HG03159 (cell line): ENCODE results near the gene SFPQ.
"Not testable (repeated sequence)": the region's sequence is repeated elsewhere in the genome, so short reads cannot be mapped to it uniquely, and the experiment has no call there.

Experiments
- ATAC-seq: cut with Tn5 transposase; IDR thresholded peaks from one replicate; pipeline ENCODE4 v1.9.1; 2021; ENCODE audit warnings: mild to moderate bottlenecking, moderate library complexity; ENCODE audit not compliant: unreplicated experiment

The SFPQ gene

GRCh38 chr1:35188578-35189392 is 4.2 kb downstream of the SFPQ start:
- no peak for ATAC-seq

- ATAC-seq: no peak
Measured at GRCh38 chr1:35187816-35188342, 5.1 kb downstream of the SFPQ start.

DNA sequence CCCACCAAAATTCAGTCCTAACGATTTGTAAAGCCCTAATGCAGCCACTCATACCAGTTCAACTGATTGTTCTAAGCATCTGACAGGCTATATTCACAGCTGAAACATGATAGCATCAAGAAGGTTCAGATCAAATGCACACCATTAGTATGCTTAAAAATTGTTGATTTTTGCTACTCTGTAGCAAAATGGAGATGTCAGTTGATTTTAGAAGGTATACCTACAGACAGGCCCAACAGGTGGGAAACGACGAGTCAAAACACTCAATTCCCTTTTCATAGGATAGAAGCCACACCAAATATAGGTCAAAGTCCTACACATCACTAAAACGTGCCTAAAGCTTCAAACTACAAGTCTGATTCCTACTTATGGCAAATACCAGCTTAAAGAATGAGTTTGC is 6.7 kb downstream of the SFPQ start:
- ATAC-seq: no peak

DNA sequence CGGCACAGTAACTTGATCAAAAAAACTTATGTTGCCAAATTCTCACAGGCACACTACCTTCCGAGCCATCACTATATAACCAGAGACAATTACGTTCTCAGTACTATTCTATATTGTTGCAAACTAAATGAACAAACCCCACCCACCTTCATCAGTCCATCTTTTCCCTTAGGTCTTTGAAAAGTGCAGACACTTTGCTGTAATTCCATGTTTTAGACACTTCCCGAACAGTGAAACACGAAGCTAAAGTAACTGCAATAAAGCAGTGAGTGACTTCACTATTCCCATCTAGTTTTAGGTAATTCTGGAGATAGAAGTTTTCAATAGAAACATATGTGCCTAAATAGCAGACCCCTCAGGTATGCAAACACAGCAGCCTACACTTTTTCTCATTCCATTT is 7.7 kb downstream of the SFPQ start:
- ATAC-seq: no peak

GRCh38 chr1:35184495-35185199 is 8.3 kb downstream of the SFPQ start:
- ATAC-seq: no peak

- ATAC-seq: no peak
Measured at GRCh38 chr1:35181790-35182455, 11.0 kb downstream of the SFPQ start.

DNA sequence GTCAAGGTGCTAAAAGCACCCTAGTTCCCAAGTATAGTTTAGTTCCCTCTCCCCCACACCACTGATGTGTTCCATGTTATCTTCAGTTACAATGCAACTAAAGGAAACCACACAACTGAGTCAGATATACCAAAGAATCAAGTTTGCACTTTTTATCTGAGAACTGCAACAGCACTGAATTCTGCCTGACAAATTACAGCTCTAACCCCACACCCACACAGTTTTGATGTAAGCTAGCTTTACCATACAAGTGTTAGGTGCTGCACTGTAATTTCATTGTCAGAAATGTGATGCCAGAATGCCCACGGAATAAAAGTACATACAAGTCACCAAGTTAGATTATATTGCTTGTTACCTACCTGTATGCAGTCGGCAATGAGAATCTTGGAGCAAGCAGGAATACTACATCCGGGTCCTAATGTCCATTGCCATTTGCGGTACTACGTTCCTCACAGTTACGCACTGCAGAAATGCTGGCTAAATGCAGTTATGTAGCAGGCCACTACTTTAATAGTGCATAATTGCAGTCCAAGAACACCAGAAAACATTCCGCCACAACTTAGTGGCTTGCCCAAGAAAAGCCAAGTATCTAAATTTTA is 12.1 kb downstream of the SFPQ start:
- no peak for ATAC-seq

- no peak for ATAC-seq
Measured at GRCh38 chr1:35179908-35180307, 13.0 kb downstream of the SFPQ start.

DNA sequence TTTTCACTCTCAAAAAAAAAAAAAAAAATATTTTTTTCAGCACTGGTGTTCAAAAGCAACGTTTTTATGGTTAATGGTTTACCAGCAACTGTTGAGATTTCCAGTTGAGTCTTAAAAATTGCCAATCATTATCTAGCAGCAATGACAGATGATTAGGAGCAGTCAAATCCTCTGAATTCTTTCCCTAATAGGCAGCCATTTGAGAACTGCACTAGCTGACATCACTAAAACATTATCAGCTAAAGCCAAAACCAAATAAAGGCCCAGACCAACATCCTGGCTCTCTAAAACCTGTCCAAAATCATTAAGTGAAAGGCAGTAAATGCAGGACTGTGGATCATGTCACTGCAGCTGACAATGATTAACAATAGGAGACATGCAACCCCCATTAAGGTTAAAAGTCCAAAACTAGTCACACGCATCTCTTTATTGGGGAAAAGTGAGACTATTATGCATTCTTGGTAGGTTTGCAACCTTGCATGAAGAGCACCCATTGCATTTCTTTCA is 14.0 kb downstream of the SFPQ start:
- ATAC-seq: no peak

DNA sequence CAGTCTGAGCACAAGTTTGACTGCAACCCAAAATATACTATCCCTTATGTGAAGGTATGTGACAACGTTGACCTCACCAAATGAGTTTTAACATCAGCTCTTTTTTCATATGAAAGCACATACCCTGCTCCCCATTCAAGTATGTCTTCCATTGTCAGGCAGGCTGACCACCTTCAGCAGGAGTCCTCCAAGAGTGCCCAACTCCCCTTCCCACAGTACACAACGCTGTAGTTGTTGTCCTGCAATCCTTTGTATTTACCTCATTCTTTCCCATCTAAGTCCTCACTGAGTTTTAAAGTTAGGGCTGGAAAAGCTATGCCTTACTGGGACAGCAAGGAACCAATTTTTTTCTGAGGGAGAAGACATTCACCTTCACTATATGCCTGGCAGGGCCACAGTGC is 14.7 kb downstream of the SFPQ start:
- no peak for ATAC-seq

- ATAC-seq: no peak
Measured at GRCh38 chr1:35177237-35177786, 15.6 kb downstream of the SFPQ start.

DNA sequence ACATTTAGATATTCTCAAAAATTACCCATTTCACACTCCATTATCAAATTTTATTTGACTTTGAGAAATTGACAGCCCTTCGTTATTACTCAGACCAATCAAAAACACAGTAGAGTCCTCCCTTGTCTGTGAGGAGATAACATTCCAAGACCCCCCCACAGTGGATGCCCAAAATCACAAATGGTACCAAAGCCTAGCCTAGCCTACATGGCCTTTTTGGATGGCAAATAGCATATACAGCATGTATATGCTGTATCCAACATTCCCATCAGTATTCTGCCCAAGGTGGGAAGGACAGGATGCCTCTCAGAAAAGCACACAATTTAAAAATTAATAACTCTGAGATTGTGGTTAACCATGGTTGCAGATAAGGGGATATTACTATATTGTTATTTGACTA is 17.3 kb downstream of the SFPQ start:
- no peak for ATAC-seq

DNA sequence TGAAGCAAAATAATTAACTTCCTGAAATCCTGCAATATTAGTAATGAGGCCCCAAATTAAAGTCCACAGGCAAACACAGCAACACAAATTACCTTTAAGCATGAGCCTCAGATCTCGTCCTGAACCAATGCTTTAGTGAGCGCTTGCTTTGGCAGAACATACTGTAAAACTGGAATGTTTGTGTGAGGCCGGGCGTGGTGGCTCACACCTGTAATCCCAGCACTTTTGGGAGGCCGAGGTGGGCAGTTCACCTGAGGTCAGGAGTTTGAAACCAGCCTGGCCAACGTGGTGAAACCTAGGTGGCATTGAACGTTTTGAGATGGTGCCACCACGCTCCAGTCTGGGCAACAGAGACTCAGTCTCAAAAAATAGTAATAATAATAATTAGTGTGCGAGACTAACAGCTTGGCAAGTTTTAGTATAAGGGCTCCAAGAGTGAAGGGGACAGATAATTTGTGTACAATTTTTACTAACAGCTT is 17.8 kb downstream of the SFPQ start:
- ATAC-seq: no peak

- ATAC-seq: no peak
Measured at GRCh38 chr1:35173909-35174540, 18.9 kb downstream of the SFPQ start.

- no peak for ATAC-seq
Measured at GRCh38 chr1:35173491-35173890, 19.5 kb downstream of the SFPQ start.

DNA sequence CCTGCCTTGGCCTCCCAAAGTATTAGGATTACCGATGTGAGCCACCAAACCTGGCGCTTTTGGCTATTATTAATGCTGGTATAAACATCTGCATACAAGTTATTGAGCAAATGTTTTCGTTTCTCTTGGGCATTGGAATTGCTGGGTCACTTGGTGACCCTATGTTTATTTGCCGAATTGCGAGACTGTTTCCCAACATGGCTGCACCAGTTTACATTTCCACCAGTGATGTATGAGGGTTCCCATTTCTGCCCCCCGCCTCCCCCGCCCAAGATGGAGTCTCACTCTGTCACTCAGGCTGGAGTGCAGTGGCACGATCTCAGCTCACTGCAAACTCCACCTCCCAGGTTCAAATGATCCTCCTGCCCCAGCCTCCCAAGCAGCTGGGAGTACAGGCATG is 20.9 kb downstream of the SFPQ start:
- no peak for ATAC-seq

DNA sequence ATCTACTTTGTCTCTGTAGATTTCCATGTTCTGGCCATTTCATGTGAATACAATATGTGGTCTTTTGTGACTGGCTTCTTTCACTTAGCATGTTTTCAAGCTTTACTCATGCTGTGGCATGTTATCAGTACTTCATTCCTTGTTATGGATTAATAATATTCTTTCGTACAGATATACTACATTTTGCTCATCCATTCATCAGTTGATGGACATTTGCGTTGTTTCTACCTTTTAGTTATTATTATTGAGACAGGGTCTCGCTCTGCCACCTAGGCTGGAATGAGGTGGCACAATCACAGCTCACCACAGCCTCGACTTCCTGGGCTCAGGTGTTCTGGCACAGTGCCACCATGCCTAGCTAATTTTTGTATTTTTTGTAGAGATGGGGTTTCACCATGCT is 21.4 kb downstream of the SFPQ start:
- no peak for ATAC-seq

DNA sequence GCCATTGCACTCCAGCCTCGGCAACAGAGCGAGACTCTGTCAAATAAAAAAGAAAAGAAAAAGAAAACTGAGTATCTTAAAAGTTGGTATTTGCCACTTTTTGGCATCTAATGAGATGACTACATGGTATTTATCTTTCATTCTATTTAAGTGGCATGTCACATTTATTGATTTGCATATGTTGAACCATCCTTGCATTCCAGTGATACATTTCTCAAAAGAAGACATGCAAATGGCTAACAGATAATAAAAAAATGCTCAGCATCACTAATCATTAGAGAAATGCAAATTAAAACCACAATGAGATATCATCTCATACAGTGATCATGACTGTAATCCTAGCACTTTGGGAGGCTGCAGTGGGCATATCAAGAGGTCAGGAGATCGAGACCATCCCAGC is 28.1 kb downstream of the SFPQ start:
- ATAC-seq: no peak

GRCh38 chr1:35151220-35151619 is 41.7 kb downstream of the SFPQ start:
- no peak for ATAC-seq

DNA sequence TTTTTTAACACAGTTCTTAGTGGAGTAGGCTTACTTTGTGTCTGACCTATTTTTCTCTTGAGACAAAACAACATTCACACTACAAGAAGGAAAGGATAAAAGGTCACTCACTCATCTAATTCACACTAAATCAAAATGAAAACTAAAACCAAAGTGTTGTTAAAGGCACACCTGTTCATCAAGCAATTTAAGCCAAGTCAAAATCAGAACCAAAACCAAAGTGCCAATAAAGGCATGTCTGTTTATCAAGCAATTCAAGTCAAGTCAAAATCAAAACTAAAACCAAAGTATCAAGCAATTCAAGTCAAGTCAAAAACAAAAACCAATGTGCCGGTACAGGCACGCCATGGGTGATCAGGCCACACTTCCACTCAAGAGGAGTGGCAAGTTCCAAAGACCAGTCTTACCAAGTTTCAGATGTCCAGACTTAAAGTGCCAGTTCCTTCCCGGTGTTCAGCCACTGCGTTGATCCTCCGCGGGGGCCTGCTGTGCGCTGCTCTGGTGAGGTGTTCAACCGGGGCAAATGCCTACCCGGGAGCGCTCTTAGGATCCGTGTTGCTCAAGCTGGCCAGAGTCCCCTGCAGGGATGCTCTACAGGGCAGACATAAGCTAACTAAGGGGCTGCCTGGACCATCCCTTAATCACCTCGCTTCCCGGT is 46.9 kb downstream of the SFPQ start:
- ATAC-seq: not testable (repeated sequence)
